HepG2 (cell line): Measurements from ENCODE around the gene TXNDC11. TPM values are rescaled to one million over a fixed set of nuclear protein-coding genes. Genes with fewer than 3 reads are reported as not detected.

ENCODE experiments used
- ATF1 ChIP-seq: IDR thresholded peaks from 2 replicates; pipeline ENCODE4 v1.6.1; 2016; ENCODE audit warnings: mild to moderate bottlenecking, control low read depth
- ISL2 ChIP-seq: sonication (generic); formaldehyde crosslinking; IDR thresholded peaks from 2 replicates; pipeline ENCODE4 v1.5.0; 2020; ENCODE audit warnings: missing genetic modification reagents
- NRL ChIP-seq: sonication (generic); formaldehyde crosslinking; IDR thresholded peaks from 2 replicates; pipeline ENCODE4 v1.5.0; 2020; ENCODE audit warnings: missing genetic modification reagents, mild to moderate bottlenecking, moderate library complexity, borderline replicate concordance
- PAWR ChIP-seq: sonication (generic); formaldehyde crosslinking; IDR thresholded peaks from 2 replicates; pipeline ENCODE4 v1.4.0; 2020; ENCODE audit warnings: missing genetic modification reagents, mild to moderate bottlenecking, borderline replicate concordance
- RBM39 ChIP-seq: fragments of 200-400 bp; formaldehyde crosslinking; IDR thresholded peaks from one replicate; pipeline ENCODE4 v1.6.1; 2018; ENCODE audit warnings: antibody characterized with exemption, mild to moderate bottlenecking, low read depth, low read length; ENCODE audit not compliant: poor library complexity, severe bottlenecking
- ZMAT3 ChIP-seq: sonication (generic); formaldehyde crosslinking; conservative IDR thresholded peaks from 2 replicates; pipeline ENCODE4 v1.7.0; 2021; ENCODE audit warnings: missing genetic modification reagents
- ZNF451 ChIP-seq: sonication (generic); formaldehyde crosslinking; IDR thresholded peaks from 2 replicates; pipeline ENCODE4 v1.5.0; 2020; ENCODE audit warnings: mild to moderate bottlenecking, missing genetic modification reagents
- ZNF564 ChIP-seq: sonication (generic); formaldehyde crosslinking; IDR thresholded peaks from 2 replicates; pipeline ENCODE4 v1.8.1; 2023; ENCODE audit warnings: mild to moderate bottlenecking, missing genetic modification reagents
- ZNF788 ChIP-seq: sonication (generic); formaldehyde crosslinking; IDR thresholded peaks from 2 replicates; pipeline ENCODE4 v1.5.0; 2020; ENCODE audit warnings: mild to moderate bottlenecking, missing genetic modification reagents, borderline replicate concordance
- ZSCAN31 ChIP-seq: sonication (generic); formaldehyde crosslinking; IDR thresholded peaks from 2 replicates; pipeline ENCODE4 v1.5.0; 2020; ENCODE audit warnings: low read depth, mild to moderate bottlenecking, missing genetic modification reagents
- polyA plus RNA-seq, 8 experiments: library from polyadenylated mRNA; depleted of rRNA in 3 of 8; stranded (reverse) in 7 of 8; unstranded in 1 of 8; fragments of >200 nt; fragmentation: Illumina TruSeq in 4 of 8; extraction: Trizol in 4 of 8; gene quantifications; 2 replicates each; pipeline versions ENCODE4 v1.2.1 to v1.2.3, GENCODE V29; 2011 to 2016; ENCODE audit warnings: low read depth in 4 of 8, missing spikeins in 1 of 8, mixed read lengths in 1 of 8; ENCODE audit not compliant: insufficient read depth in 1 of 8
- total RNA-seq, 5 experiments: library from RNA; depleted of rRNA; stranded (reverse); fragments of >200 nt; fragmentation: Illumina TruSeq; extraction: Trizol; gene quantifications; 2 replicates each; pipeline ENCODE4 v1.2.3, GENCODE V29; 2016; ENCODE audit warnings: low read depth in 1 of 5
- TF ChIP-seq, protein P1 (sequence below): sonication (generic); formaldehyde crosslinking; IDR thresholded peaks from 2 replicates; pipeline ENCODE4 v1.5.0; 2020; ENCODE audit warnings: mild to moderate bottlenecking, missing genetic modification reagents
- TF ChIP-seq, protein P2 (sequence below): sonication (generic); formaldehyde crosslinking; IDR thresholded peaks from 2 replicates; pipeline ENCODE4 v1.4.0; 2020; ENCODE audit warnings: missing genetic modification reagents
- TF ChIP-seq, protein P3 (sequence below): sonication (generic); formaldehyde crosslinking; IDR thresholded peaks from 2 replicates; pipeline ENCODE4 v1.5.0; 2020; ENCODE audit warnings: mild to moderate bottlenecking, missing genetic modification reagents, moderate library complexity
- TF ChIP-seq, protein P4 (sequence below): sonication (generic); formaldehyde crosslinking; IDR thresholded peaks from 2 replicates; pipeline ENCODE4 v1.8.1; 2023; ENCODE audit warnings: missing genetic modification reagents, mild to moderate bottlenecking, borderline replicate concordance
- TF ChIP-seq, protein P5 (sequence below): sonication (generic); formaldehyde crosslinking; IDR thresholded peaks from 2 replicates; pipeline ENCODE4 v1.4.0; 2020; ENCODE audit warnings: missing genetic modification reagents

Gene TXNDC11
- total and polyA plus RNA-seq, 2 of the 13 experiments (the other 11 are each of a cell fraction or from before 2014, with no cell fraction given), result 74.9 to 123 TPM

DNA sequence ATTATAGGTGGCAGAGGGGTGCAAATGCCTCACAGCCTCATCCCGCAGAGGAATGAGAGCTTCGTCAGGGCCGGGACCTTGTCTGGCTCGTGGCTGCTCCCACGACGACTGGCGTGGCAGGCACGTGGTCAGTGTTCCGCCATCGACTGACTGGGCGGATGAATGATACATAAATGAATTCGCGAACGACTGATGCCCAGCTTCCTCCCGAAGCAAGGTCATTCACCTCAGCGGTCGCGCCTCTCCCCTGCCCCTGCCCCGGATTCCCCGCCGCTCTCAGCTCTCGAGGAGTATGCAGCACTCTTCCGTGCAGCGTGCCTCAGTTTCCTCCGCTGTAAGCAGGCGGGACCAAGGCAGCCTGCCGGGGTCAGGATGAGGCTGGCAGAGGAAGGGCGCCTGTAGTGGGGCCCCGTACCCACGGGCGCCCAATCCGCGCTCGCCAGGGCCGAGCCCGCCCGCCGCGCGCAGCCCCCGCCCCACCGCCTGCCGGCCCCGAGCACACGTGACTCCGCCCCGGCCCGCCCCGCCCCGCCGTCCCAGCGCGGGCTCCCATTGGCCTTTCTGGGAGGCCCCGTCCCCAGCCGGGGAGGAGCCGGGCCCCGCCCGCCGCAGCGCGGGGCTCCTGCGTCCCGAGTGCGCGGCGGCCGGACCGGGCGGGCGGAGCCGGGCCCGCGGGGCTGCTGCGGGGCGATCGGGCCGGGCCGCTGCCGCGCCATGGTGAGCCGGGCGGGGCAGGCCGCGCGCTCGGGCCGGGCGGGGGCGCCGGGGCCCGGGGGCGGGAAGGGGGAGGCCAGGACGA, 74.6 kb downstream of the TXNDC11 start, which contains the start of gene SNN (continued):
- TF ChIP-seq, protein P1, sequence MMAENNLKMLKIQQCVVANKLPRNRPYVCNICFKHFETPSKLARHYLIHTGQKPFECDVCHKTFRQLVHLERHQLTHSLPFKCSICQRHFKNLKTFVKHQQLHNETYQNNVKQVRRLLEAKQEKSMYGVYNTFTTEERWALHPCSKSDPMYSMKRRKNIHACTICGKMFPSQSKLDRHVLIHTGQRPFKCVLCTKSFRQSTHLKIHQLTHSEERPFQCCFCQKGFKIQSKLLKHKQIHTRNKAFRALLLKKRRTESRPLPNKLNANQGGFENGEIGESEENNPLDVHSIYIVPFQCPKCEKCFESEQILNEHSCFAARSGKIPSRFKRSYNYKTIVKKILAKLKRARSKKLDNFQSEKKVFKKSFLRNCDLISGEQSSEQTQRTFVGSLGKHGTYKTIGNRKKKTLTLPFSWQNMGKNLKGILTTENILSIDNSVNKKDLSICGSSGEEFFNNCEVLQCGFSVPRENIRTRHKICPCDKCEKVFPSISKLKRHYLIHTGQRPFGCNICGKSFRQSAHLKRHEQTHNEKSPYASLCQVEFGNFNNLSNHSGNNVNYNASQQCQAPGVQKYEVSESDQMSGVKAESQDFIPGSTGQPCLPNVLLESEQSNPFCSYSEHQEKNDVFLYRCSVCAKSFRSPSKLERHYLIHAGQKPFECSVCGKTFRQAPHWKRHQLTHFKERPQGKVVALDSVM (CRISPR knock-in tag), result 0 out of 2 replicates have a peak, but pooled peaks have one; percentile 22
- TF ChIP-seq ZSCAN31 (CRISPR knock-in tag), result no peak
- TF ChIP-seq, protein P2, sequence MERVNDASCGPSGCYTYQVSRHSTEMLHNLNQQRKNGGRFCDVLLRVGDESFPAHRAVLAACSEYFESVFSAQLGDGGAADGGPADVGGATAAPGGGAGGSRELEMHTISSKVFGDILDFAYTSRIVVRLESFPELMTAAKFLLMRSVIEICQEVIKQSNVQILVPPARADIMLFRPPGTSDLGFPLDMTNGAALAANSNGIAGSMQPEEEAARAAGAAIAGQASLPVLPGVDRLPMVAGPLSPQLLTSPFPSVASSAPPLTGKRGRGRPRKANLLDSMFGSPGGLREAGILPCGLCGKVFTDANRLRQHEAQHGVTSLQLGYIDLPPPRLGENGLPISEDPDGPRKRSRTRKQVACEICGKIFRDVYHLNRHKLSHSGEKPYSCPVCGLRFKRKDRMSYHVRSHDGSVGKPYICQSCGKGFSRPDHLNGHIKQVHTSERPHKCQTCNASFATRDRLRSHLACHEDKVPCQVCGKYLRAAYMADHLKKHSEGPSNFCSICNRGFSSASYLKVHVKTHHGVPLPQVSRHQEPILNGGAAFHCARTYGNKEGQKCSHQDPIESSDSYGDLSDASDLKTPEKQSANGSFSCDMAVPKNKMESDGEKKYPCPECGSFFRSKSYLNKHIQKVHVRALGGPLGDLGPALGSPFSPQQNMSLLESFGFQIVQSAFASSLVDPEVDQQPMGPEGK (CRISPR knock-in tag), result peak; percentile 64
- TF ChIP-seq, protein P3, sequence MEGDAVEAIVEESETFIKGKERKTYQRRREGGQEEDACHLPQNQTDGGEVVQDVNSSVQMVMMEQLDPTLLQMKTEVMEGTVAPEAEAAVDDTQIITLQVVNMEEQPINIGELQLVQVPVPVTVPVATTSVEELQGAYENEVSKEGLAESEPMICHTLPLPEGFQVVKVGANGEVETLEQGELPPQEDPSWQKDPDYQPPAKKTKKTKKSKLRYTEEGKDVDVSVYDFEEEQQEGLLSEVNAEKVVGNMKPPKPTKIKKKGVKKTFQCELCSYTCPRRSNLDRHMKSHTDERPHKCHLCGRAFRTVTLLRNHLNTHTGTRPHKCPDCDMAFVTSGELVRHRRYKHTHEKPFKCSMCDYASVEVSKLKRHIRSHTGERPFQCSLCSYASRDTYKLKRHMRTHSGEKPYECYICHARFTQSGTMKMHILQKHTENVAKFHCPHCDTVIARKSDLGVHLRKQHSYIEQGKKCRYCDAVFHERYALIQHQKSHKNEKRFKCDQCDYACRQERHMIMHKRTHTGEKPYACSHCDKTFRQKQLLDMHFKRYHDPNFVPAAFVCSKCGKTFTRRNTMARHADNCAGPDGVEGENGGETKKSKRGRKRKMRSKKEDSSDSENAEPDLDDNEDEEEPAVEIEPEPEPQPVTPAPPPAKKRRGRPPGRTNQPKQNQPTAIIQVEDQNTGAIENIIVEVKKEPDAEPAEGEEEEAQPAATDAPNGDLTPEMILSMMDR (CRISPR knock-in tag), result no peak
- 0 out of 2 replicates have a peak, but pooled peaks have one; percentile 38 for TF ChIP-seq NRL (CRISPR knock-in tag)
- 0 out of 2 replicates have a peak, but pooled peaks have one; percentile 30 for TF ChIP-seq ZNF564 (CRISPR knock-in tag)
- TF ChIP-seq ZMAT3 (CRISPR knock-in tag), result no peak
- TF ChIP-seq ZNF788 (CRISPR knock-in tag), result peak; percentile 56; the same call in 1 of the 2 replicates
- TF ChIP-seq, protein P4, sequence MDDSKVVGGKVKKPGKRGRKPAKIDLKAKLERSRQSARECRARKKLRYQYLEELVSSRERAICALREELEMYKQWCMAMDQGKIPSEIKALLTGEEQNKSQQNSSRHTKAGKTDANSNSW, result no peak
- TF ChIP-seq ZNF451, result no peak
- TF ChIP-seq ISL2 (CRISPR knock-in tag), result no peak
- no peak for TF ChIP-seq PAWR (CRISPR knock-in tag)
- TF ChIP-seq, protein P5, sequence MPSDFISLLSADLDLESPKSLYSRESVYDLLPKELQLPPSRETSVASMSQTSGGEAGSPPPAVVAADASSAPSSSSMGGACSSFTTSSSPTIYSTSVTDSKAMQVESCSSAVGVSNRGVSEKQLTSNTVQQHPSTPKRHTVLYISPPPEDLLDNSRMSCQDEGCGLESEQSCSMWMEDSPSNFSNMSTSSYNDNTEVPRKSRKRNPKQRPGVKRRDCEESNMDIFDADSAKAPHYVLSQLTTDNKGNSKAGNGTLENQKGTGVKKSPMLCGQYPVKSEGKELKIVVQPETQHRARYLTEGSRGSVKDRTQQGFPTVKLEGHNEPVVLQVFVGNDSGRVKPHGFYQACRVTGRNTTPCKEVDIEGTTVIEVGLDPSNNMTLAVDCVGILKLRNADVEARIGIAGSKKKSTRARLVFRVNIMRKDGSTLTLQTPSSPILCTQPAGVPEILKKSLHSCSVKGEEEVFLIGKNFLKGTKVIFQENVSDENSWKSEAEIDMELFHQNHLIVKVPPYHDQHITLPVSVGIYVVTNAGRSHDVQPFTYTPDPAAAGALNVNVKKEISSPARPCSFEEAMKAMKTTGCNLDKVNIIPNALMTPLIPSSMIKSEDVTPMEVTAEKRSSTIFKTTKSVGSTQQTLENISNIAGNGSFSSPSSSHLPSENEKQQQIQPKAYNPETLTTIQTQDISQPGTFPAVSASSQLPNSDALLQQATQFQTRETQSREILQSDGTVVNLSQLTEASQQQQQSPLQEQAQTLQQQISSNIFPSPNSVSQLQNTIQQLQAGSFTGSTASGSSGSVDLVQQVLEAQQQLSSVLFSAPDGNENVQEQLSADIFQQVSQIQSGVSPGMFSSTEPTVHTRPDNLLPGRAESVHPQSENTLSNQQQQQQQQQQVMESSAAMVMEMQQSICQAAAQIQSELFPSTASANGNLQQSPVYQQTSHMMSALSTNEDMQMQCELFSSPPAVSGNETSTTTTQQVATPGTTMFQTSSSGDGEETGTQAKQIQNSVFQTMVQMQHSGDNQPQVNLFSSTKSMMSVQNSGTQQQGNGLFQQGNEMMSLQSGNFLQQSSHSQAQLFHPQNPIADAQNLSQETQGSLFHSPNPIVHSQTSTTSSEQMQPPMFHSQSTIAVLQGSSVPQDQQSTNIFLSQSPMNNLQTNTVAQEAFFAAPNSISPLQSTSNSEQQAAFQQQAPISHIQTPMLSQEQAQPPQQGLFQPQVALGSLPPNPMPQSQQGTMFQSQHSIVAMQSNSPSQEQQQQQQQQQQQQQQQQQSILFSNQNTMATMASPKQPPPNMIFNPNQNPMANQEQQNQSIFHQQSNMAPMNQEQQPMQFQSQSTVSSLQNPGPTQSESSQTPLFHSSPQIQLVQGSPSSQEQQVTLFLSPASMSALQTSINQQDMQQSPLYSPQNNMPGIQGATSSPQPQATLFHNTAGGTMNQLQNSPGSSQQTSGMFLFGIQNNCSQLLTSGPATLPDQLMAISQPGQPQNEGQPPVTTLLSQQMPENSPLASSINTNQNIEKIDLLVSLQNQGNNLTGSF (CRISPR knock-in tag), result no peak
- TF ChIP-seq ATF1, result no peak
- TF ChIP-seq RBM39, result peak; percentile 64
